ENCODE measurements around the gene ESPL1. TPM values are rescaled to one million over a fixed set of nuclear protein-coding genes. Genes with fewer than 3 reads are reported as not detected.

ESPL1 gene
- total and polyA plus RNA-seq, 2 donors (not counting 3 experiments of a cell fraction or from before 2014, with no cell fraction given), result 16.2 to 42.7 TPM

GRCh38 chr12:53265783-53266182, 2.3 kb upstream of the ESPL1 start:
- Histone ChIP-seq H3K4me1 (ENCODE audit: control insufficient read depth, extremely low read depth, insufficient read depth, low read length) (peaks cover 23% of the 10 kb centered on the region), H2AFZ (ENCODE audit: low read depth, low read length) (no peak overlapping the region), H3K4me3 (replicated peaks in 1 of 3; ENCODE audit: insufficient read depth in 1 of 3, low read depth in 1 of 3, low read length in 3 of 3) (no peak overlapping the region), H3K27me3 (ENCODE audit: control insufficient read depth in 2 of 2, insufficient read depth in 2 of 2, low read length in 2 of 2) (no peaks in the 10 kb centered on the region), H3K9me3 (replicated peaks; ENCODE audit: control insufficient read depth, insufficient read depth, low read length) (no peaks in the 10 kb centered on the region), H3K9ac (replicated peaks; ENCODE audit: extremely low read depth, insufficient read depth, low read length) (no peak overlapping the region), H3K36me3 (ENCODE audit: control insufficient read depth in 2 of 2, extremely low read depth in 1 of 2, insufficient read depth in 2 of 2, low read length in 2 of 2) (no peaks in the 10 kb centered on the region), H3K79me2 (ENCODE audit: control insufficient read depth, insufficient read depth, low read length) (peaks cover 24% of the 10 kb centered on the region), H3K9me1 (replicated peaks; ENCODE audit: control insufficient read depth, extremely low read depth, insufficient read depth, low read length) (no peaks in the 10 kb centered on the region), H3K4me2 (ENCODE audit: insufficient read depth, low read length) (no peak overlapping the region), H3K27ac (ENCODE audit: insufficient read depth, low read depth, low read length) (no peak overlapping the region), H4K20me1 (replicated peaks; ENCODE audit: control insufficient read depth, extremely low read depth, insufficient read depth, low read length) (no peaks in the 10 kb centered on the region)
- ChIA-PET POLR2A (no interaction called here), CTCF (interaction anchor here (1.0 to 7.7 kb wide), 7 partner anchors 22 to 107 kb away, joined by 3 to 128 read pairs (median 7); partner anchors contain the start of gene AAAS)
- BruUV-seq (replicated peaks), result no TSS peak
- dilution Hi-C loops (cut with MboI; ENCODE audit: extremely low pct_ligation_motif_present, low sequenced_read_pairs), result no loop called here
- no peak for DNase-seq (ENCODE audit: low read depth, low spot score)
- intact Hi-C loops (cut with micrococcal nuclease), result no loop called here
- no peak for TF ChIP-seq MAX (IDR thresholded peaks at IDR 0.05; ENCODE audit: insufficient read depth, insufficient read length)
- TF ChIP-seq FOS (IDR thresholded peaks at IDR 0.05; ENCODE audit: borderline replicate concordance, insufficient read depth, low read length), result no peak
- no peak for TF ChIP-seq POLR2A (IDR thresholded peaks at IDR 0.05; ENCODE audit: low read depth, low read length)
- TF ChIP-seq MYC (IDR thresholded peaks at IDR 0.05; ENCODE audit: low read depth, low read length), result no peak
- TF ChIP-seq JUN (IDR thresholded peaks at IDR 0.05; ENCODE audit: borderline replicate concordance, insufficient read depth, insufficient read length, low read depth), result no peak
- no peak for TF ChIP-seq GATA2 (IDR thresholded peaks at IDR 0.05; ENCODE audit: insufficient read depth, insufficient read length, low read depth, low read length)
- TF ChIP-seq POLR2AphosphoS5 (IDR thresholded peaks at IDR 0.05; ENCODE audit: insufficient read depth, low read depth, low read length), result no peak
- TF ChIP-seq CTCF (IDR thresholded peaks at IDR 0.05; ENCODE audit: extremely low read depth in 1 of 2, insufficient read depth in 1 of 2, low read depth in 1 of 2, low read length in 2 of 2), result no peak
- TF ChIP-seq EZH2 (IDR thresholded peaks at IDR 0.05; ENCODE audit: borderline replicate concordance, low read depth, low read length, severe bottlenecking), result no peak
- FAIRE-seq, result no peak
